Peyer's patch (tissue), 4 donors: Measurements from ENCODE around the gene SPECC1L. TPM values are rescaled to one million over a fixed set of nuclear protein-coding genes. Genes with fewer than 3 reads are reported as not detected.

ENCODE experiments used
- DNase-seq, 3 donors: peaks; one replicate each; pipeline ENCODE4 v3.0.0-alpha.2; 2017 to 2019
- H3K27ac ChIP-seq, 4 donors: fragments of 200-600 bp; sonication (generic); one replicate each; pipeline ENCODE4 v1.5.1; 2016 to 2019
- H3K27me3 ChIP-seq, 2 donors: fragments of 200-600 bp; sonication (generic); one replicate each; pipeline ENCODE4 v1.5.1; 2019
- H3K36me3 ChIP-seq, 3 donors: fragments of 200-600 bp; sonication (generic); one replicate each; pipeline ENCODE4 v1.5.1; 2016 to 2019
- H3K4me1 ChIP-seq, 4 donors: fragments of 200-600 bp; sonication (generic); one replicate each; pipeline ENCODE4 v1.5.1; 2016 to 2019
- H3K4me3 ChIP-seq, 4 donors: fragments of 200-600 bp; sonication (generic); 1 replicate in 3 of 4; 2 replicates in 1 of 4; pipeline ENCODE4 v1.5.1; 2016 to 2019; ENCODE audit warnings: mild to moderate bottlenecking in 1 of 4
- H3K9me3 ChIP-seq, 4 donors: fragments of 200-600 bp; sonication (generic); one replicate each; pipeline ENCODE4 v1.5.1; 2016 to 2019; ENCODE audit warnings: mild to moderate bottlenecking in 1 of 4
- POLR2A ChIP-seq, 2 donors: fragments of 450-650 bp; IDR thresholded peaks; one replicate each; pipeline ENCODE4 v1.5.1; 2017; ENCODE audit warnings: antibody characterized with exemption in 2 of 2, mild to moderate bottlenecking in 2 of 2, moderate library complexity in 2 of 2
- total RNA-seq, 4 donors: library from RNA; depleted of rRNA; stranded (reverse); fragments of >200 nt; gene quantifications; one replicate each; pipeline ENCODE4 v1.1.0, GENCODE V29; 2016
- TF ChIP-seq, protein P1 (sequence below), 6 experiments: fragments of 450-650 bp in 4 of 6; fragments of 200-600 bp in 2 of 6; sonication (generic) in 1 of 6; IDR thresholded peaks; one replicate each; pipeline ENCODE4 v1.5.1; 2017 to 2019; ENCODE audit warnings: antibody characterized with exemption in 6 of 6, mild to moderate bottlenecking in 3 of 6, moderate library complexity in 1 of 6

SPECC1L gene
- total RNA-seq, 4 donors from 2014 or later = 24.2 to 147 (median 34.4) TPM

DNA sequence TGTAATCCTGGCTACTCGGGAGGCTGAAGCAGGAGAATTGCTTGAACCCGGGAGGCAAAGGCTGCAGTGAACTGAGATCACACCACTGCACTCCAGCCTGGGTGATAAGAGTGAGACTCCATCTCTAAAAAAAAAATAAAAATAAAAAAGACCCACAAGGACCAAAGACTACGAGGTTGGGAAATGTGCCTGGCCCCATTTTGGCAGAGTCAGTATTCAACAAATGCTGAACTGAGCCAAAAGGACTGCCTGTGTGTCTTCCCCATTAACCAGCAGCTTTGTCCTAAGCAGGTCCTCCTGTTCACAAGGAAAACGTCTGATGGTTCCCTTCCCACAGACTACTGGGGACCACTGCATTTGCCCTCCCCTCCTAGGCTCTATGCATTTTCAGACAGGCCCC, 184.4 kb downstream of the SPECC1L start:
- TF ChIP-seq, protein P1, sequence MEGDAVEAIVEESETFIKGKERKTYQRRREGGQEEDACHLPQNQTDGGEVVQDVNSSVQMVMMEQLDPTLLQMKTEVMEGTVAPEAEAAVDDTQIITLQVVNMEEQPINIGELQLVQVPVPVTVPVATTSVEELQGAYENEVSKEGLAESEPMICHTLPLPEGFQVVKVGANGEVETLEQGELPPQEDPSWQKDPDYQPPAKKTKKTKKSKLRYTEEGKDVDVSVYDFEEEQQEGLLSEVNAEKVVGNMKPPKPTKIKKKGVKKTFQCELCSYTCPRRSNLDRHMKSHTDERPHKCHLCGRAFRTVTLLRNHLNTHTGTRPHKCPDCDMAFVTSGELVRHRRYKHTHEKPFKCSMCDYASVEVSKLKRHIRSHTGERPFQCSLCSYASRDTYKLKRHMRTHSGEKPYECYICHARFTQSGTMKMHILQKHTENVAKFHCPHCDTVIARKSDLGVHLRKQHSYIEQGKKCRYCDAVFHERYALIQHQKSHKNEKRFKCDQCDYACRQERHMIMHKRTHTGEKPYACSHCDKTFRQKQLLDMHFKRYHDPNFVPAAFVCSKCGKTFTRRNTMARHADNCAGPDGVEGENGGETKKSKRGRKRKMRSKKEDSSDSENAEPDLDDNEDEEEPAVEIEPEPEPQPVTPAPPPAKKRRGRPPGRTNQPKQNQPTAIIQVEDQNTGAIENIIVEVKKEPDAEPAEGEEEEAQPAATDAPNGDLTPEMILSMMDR (IDR thresholded peaks at IDR 0.05) = no peak
- no peak for TF ChIP-seq POLR2A (IDR thresholded peaks at IDR 0.05)
- no peak for DNase-seq
- Histone ChIP-seq H3K27me3 (no peaks in the 10 kb centered on the region), H3K36me3 (no peaks in the 10 kb centered on the region), H3K9me3 (no peaks in the 10 kb centered on the region), H3K27ac (no peak overlapping the region), H3K4me3 (no peak overlapping the region), H3K4me1 (no peaks in the 10 kb centered on the region)

DNA sequence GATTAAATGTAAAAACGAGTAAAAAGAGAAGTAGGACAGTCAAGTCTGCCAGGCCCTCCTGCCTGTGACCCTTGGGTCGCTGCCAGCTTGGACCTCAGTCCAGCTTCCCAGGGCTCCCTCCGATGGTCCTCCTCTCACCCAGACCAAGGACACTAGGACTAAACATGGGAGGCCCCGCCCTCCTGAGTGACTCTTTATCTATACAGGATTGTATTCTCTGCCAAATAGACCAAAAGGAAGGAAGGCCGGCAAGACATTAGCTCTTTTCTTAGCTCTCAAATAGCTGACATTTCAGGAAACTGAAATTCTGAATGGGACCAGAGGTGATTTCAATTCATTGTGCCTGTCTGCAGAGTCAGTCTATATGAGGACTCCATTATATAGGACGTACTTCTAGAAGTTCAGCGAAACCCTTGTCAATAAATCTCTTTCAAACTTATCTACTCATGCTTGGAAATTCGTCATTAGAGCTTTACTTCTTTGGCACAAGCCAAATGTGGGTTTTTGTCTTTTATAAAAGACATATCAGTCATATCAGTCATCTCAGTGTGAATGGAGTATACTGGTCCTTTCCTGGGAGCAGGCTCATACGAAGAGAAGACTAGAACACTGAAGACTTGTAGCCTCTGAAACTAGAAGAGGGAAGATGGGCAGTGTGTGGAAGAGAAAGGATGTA, 185.3 kb downstream of the SPECC1L start:
- DNase-seq = no peak
- no peaks in the 10 kb centered on the region for H3K27me3 ChIP-seq
- TF ChIP-seq POLR2A (IDR thresholded peaks at IDR 0.05) = no peak
- TF ChIP-seq, protein P1 (IDR thresholded peaks at IDR 0.05) = no peak
- no peaks in the 10 kb centered on the region for H3K36me3 ChIP-seq
- H3K4me3 ChIP-seq = no peak overlapping the region
- no peak overlapping the region for H3K27ac ChIP-seq
- H3K4me1 ChIP-seq = no peaks in the 10 kb centered on the region
- H3K9me3 ChIP-seq = no peaks in the 10 kb centered on the region

DNA sequence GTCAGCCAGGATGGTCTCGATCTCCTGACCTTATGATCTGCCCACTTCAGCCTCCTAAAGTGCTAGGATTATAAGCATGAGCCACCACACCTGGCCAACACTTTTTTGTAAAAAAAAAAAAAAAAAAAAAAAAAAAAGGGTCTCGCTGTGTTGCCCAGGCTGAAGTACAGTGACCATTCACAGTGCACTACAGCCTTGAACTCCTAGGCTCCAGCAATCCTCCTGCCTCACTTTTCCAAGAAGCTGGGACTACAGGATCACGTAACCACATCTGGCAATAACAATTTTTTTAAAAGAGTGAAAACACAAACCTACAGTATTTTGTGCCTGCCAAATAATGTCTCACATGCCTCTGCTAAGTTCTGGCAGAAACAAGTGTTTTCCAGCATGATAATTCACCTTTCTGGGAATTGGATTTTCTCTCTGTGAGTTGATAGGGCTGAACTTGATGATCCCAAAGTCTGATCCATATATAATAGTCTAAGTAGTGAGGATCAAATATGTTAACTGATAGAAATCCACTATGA, 187.3 kb downstream of the SPECC1L start:
- Histone ChIP-seq H3K4me1 (no peaks in the 10 kb centered on the region), H3K9me3 (no peaks in the 10 kb centered on the region), H3K27ac (no peak overlapping the region), H3K27me3 (no peaks in the 10 kb centered on the region), H3K36me3 (no peaks in the 10 kb centered on the region), H3K4me3 (no peak overlapping the region)
- DNase-seq = no peak
- TF ChIP-seq, protein P1 (IDR thresholded peaks at IDR 0.05) = no peak
- TF ChIP-seq POLR2A (IDR thresholded peaks at IDR 0.05) = no peak

DNA sequence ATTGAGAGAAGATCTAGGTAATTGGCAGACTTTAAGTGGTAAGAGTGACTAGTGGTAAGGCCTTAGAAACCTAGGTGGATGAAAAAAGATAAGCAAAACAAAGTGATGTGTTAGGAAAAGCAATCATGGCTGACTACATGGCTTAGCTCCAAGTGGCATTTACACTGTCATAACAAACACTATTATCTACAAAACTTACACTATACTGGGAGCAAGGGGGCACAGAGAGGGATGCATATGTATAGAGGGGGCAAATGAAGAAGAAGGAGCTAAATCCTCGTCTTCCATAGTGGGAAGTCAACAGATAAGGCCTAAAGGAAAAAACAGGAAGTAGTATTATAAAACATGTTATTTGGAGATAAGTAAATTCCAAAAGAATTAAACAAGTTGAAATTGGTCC, 189.3 kb downstream of the SPECC1L start:
- no peaks in the 10 kb centered on the region for H3K36me3 ChIP-seq
- H3K9me3 ChIP-seq = no peaks in the 10 kb centered on the region
- H3K27me3 ChIP-seq = no peaks in the 10 kb centered on the region
- H3K4me1 ChIP-seq = no peaks in the 10 kb centered on the region
- TF ChIP-seq, protein P1 (IDR thresholded peaks at IDR 0.05) = no peak
- TF ChIP-seq POLR2A (IDR thresholded peaks at IDR 0.05) = no peak
- no peak overlapping the region for H3K4me3 ChIP-seq
- no peak overlapping the region for H3K27ac ChIP-seq
- DNase-seq = no peak

DNA sequence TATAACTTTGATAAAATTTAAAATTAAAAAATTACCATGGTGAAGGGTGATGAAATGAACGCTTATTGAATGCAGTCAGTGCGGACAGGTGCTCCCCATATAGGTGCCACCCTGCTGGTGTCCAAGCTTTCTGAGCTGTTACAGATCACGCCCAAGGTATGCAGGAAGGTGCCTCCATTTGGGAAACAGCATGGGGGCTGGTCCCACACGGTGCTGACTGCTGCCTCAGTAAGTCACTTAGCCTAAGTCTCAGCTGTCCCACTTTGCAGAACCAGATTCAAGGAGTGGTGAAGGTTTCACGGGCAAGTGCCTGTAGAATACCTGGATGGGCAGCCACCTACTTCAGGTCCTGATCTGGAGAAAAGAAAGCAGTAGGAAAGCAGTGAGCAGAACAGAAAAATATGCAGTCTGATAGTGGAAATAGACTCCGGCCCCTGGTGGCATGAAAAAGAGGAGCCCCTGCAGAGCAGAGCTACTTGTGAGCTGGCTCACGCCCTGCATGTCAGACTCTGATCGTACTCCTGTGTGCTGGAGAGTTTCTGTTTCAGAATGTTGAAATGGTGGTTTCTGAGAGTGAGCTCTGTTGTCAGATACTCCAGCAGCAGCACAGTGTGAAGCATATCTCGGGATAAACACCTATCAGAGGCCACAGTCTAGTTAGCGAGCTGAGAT, 189.9 kb downstream of the SPECC1L start:
- Histone ChIP-seq H3K9me3 (no peaks in the 10 kb centered on the region), H3K4me1 (no peaks in the 10 kb centered on the region), H3K27me3 (no peaks in the 10 kb centered on the region), H3K36me3 (no peaks in the 10 kb centered on the region), H3K27ac (no peak overlapping the region), H3K4me3 (no peak overlapping the region)
- TF ChIP-seq, protein P1 (IDR thresholded peaks at IDR 0.05) = no peak
- TF ChIP-seq POLR2A (IDR thresholded peaks at IDR 0.05) = no peak
- no peak for DNase-seq
